Effector CD8-positive, alpha-beta T cell (primary cell): ENCODE results near the gene RETREG3.
A peak's percentile ranks its signal among the peaks of the same experiment; 100 is the strongest.
"Not testable (repeated sequence)": the region's sequence is repeated elsewhere in the genome, so short reads cannot be mapped to it uniquely, and the experiment has no call there.

Source experiments
- DNase-seq: peaks from one replicate; lab custom pipeline; 2025; lab: John Stamatoyannopoulos, UW

The RETREG3 gene

DNA sequence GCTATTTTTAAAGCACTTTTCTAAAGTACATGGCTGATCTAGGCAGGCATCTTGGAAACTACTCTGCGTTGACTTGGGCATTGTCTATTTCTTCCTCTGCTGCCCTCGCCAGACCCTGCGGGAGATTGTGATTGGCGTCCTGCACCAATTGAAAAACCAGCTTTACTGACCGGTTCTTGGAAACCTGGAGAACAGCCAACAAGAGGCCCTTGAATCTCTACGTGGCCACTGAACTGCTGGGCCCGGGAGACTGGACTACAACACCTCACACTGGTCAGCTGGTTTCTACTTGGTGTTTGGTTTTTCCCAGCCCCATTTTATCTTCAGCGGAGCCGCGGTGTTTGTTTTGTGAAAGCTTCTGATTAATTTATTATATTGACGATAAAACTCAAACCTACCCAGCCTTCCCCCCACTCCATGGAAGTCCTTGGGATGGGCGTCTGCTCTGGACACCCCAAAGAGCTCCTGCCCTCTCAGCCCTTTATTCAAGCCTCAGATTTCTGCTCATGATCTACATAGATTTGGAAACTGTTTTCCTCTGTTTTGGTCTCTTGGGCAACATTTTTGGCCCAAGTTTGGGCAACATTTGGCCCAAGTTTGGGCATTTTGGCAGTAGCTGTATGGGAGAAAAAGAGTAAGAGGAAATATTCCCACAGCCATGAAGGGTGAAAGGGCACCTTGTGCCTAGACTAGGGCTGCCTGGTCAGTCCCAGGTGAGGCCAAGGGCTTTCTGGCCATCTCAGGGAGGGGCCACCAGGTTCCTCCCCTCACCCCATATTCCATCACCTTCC, 37.5 kb downstream of the RETREG3 start:
- DNase-seq: no peak

DNA sequence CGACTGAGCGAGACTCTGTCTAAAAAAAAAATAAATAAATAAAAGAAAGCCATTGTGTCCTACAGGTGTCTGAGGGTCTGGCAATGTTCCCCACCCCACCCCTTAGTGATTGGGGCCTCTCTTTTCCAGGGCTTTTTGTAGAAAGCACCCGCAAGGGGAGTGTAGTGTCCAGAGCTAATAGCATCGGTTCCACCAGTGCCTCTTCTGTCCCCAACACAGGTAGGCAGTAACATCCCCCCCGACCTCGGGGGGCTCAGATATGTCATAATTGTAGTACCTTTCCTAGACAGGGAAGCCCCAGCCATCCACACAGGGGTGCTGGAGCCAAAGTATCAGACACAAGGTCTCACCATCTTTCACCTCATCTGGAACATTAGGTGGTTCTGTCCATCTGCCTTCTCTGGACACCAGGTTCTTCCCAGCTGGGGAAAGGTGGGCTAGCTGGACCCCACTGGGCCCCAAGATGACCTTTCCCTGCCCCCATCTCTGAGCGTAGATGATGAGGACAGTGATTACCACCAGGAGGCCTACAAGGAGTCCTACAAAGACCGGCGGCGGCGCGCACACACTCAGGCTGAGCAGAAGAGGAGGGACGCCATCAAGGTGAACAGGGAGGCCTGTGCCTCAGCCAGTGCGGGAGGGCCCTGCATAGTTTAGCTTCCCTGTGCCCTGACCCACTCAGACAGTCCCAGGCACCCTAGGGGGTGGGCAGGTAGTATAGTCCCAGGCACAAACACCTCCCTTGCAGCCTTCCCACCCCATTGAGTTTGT, 40.6 kb downstream of the RETREG3 start:
- no peak for DNase-seq

DNA sequence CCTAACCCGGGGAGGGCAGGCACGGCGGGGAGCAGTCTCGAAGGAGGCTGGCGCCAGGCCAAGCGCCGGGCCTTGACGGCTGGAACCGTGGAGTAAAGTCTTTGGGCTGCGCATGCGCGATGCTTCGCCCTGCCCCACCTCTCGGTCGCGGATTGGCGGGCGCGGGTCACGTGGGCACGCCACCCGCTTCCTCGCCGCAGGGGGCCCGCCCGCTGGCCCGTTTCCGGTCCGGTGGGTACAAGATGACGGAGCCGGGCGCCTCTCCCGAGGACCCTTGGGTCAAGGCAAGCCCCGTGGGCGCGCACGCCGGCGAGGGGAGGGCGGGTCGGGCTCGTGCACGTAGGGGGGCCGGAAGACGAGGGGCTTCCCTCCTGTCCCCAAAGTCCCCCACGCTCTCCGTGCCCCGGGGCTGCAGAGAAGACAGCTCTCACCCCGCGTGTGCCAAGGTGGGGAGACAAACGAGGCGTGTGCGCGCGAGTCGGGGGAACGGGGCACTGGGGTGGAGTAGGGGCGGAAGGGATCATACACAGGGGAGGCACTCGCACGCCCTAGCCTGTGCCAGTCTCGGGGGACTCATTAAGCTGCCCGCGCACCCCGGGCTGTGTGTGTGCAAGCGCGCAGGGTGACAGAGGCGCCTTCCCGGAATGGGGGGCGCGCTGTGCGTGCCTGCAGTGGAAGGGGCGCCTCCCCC, 42.1 kb downstream of the RETREG3 start, which contains the start of gene MLX:
TSS of gene MLX (plus strand) at position 218 of the 691 bp plus-strand sequence. CDS start at position 243, 25 bp downstream.
- peak; percentile 92 for DNase-seq

DNA sequence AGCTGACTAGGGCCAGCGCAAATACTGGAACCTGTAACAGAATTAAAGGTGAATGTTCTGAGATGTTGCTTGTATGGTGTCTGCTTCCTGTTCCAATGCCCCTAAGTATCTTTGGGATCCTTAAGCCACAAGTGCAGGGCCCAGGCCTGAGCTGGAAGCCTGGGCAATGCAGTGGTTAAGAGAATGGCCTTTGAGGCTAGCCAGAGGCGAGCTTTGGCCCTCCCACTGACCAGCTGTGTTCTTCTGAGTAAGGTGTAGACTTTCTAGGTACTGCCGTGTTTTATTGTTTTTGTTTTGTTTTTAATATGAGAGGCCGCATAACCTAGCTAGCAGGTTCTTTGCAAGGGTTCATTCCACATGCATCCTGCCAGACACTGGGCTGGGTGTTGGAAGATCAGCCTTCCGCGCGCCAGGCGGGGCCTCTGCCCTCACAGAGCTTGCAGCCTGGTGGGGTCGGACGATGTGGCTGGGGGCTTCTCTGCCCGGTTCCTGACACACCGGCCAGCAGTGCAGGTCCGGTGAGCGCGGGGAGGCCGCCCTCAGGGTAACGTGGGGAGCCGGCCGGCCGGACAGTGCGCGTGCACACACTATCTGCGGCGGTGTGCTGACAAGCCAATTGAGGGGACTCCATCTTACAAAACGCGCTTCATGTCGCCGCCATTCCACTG, 42.8 kb downstream of the RETREG3 start:
- DNase-seq: no peak

DNA sequence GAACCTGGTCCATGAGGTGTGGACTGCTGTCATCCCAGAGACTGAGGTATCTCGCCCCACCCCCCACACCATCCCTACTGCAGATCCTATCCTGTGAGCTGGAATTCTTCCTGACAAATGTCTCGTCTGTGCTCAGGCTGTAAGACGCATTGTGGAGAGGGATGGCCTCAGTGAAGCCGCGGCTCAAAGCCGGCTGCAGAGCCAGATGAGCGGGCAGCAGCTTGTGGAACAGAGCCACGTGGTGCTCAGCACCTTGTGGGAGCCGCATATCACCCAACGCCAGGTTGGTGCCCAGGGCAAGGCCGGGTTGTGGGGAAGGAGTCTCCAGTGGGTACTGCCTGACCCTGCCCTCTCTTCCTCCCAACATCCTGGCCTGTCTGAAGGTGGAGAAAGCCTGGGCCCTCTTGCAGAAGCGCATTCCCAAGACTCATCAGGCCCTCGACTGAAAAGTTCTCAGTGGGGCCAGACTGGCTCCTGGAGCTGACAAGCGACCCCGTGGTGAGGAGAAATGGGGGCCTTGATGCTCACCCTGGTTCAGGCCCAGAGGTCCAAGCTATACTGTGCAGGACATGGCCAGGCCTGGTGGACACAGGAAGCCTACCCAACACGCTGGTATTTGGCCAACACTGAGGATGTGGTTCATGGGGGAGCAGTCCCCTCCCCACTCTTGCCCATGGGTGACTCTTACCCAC, 43.5 kb downstream of the RETREG3 start:
- no peak for DNase-seq

DNA sequence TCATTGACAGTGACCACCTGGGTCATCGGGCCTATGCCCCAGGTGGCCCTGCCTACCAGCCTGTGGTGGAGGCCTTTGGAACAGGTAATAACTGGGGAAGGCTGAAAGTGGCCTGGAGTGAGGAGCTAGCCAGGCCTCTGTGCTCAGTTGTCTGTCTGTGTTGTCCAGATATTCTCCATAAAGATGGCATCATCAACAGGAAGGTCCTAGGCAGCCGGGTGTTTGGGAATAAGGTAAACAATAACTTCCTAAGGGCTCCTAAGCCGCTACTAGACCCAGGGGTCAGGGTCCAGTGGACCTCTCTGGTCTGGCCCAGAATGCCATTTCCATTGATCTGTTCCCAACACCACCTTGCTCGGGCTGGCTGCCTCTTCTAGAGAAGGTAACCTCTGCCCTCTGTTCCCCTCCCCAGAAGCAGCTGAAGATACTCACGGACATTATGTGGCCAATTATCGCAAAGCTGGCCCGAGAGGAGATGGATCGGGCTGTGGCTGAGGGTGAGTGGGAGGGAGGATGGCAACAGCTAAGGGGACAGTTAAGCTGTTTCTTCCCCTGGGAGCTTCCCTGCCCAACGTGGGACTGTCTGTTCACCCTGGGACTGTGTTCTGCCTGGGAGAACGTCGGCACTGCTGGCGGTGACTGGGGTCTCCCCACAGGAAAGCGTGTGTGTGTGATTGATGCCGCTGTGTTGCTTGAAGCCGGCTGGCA, 44.2 kb downstream of the RETREG3 start:
- DNase-seq: no peak

DNA sequence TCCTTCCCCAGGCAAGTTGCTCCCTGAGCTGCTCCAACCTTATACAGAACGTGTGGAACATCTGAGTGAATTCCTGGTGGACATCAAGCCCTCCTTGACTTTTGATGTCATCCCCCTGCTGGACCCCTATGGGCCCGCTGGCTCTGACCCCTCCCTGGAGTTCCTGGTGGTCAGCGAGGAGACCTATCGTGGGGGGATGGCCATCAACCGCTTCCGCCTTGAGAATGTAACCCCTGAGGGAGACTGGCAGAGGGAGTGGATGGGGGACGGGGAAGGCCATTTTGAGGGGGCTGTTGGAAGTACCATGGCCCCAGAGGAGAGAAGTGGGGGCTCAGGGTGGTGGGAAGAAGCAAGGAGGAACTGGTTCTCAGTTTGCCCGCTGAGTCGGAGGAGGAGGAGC, 45.2 kb downstream of the RETREG3 start:
- no peak for DNase-seq

DNA sequence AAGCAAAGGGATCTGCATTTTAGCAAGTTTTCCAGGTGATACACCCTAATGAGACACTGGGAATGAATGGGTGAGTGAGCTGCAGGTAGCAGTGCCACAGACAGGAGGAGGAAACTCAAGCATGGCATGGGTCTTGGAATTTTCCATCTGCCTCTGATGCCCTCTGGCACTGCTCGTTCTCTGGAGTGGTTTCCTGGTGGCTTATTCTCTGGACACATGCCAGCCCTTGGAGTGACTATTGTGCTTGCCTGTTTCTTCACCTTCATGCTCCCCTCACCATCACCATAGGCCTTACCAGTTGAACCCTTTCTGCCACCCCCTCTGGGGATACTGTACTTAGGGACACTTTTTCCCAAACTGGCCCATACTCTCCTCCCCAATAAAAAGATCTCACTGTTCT, 45.6 kb downstream of the RETREG3 start:
- no peak for DNase-seq

DNA sequence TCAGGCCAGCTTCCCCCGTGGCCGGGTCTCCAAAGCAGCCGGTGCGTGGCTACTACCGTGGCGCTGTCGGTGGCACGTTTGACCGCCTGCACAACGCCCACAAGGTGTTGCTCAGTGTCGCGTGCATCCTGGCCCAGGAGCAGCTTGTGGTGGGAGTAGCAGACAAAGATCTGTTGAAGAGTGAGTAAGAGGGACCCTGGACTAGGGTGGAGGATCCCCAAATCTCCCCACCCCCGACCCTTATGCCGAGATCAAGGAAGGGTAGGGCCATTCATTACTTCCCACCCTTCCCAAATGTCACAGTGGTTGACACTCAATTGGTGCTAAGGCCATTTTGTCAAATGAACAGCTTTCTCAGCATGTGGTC, 46.0 kb downstream of the RETREG3 start:
- DNase-seq: no peak

DNA sequence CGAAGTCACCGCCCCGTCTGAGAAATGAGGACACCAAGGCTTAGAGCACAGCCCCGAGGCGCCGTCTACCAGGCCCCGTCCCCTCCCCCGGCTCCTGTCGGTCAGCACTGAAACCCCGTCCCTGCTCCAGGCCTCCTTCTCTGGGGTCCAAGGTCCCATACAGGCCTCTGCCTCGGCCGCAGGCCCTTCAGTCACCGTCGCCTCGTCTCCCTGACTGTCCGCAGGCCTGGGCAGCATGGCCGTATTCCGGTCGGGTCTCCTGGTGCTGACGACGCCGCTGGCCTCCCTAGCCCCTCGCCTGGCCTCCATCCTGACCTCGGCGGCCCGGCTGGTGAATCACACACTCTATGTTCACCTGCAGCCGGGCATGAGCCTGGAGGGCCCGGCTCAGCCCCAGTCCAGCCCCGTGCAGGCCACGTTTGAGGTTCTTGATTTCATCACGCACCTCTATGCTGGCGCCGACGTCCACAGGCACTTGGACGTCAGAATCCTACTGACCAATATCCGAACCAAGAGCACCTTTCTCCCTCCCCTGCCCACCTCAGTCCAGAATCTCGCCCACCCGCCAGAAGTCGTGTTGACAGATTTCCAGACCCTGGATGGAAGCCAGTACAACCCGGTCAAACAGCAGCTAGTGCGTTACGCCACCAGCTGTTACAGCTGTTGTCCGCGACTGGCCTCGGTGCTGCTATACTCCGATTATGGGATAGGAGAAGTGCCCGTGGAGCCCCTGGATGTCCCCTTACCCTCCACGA, 46.6 kb downstream of the RETREG3 start:
- DNase-seq: no peak

DNA sequence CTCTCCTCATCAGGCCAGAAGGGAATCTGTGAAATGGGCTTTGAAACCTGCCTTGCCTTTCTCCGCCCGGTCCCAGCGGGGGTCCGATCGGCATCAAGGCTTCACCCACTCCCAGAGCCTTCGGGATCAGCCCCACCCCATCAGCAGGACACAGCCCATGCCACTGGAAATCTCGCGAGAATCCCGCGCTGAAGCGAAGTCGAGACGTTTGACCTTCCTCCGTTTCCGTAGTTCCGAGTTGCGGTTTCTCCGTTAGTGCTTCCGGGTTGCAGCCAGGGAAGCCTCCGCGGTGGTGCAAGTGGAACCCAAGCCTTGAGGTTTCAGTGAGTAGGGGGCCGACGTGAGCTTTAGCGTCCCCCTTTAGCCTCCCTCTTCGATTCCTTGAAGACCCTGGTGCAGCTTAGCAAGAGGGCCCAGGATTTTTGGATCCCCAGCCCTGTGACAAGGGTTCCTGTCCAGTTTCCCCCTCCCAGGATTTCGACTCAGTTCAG, 47.2 kb downstream of the RETREG3 start, which contains the start of gene COASY:
TSS of gene COASY (plus strand) at position 252 of the 491 bp plus-strand sequence. CDS start 475 bp downstream, outside the sequence.
- peak; percentile 82 for DNase-seq

DNA sequence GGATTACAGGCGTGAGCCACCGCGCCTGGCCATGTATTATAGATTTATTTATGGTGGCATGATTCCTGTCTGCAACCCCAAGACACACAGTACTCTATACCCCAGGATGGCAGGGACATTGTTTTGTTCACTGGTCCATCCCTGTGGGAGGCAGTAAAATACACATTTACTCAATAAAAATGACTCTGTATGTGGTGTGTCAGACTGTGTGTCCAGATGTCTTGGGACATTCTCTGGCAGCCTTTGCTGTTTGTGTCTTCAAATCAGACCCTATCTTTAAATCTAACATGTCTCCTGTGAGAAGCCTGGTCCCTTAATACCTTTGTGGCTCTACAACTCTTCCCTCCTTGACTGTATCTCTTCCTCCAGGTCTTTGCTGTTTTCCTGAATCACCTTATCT, 48.9 kb downstream of the RETREG3 start:
- no peak for DNase-seq

DNA sequence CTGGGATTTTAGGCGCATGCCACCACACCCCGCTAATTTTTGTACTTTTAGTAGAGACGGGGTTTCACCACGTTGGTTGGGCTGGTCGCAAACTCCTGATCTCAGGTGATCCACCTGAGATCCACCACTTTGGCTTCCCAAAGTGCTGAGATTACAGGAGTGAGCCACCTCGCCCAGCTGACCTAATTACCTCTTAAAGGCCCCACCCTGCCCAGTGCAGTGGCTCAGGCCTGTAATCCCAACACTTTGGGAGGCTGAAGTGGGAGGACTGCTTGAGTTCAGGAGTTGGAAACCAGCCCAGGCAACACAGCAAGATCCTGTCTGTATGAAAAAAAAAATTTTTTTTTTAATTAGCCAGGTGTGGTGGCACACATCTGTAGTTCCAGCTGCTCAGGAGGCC, 50.1 kb downstream of the RETREG3 start:
- DNase-seq: no peak

DNA sequence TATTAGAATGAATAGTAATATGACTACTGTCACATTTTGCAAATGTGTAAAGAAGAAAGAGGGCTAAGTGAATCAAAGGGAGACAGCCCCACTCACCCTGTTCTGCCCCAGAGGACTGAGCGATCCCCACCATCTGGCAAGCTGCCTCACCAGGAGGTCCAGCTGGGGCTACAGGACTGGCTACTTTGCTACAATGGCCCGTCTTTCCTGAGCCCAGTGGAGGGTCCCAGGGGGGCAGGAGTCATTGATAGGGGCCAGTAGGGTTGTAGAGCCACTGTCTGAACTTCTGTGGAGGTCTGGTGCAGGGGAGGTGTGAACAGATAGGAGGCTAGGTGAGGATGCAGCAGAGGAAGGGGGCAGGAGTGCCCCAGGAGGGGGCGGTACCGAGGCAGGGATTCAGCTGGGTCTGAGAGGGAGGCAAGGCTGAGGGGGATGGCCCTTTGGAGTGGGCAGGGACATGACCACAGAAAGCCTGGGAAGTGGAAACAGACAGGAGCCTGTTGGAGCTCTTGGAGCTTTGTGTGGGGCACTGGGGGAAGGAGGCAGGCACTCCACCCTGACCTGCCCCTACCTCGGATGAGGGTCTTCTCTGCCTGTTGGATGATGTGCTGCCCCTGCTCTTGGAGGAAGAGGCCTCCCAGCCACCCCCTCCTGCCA, 53.1 kb downstream of the RETREG3 start:
- DNase-seq: not testable (repeated sequence)

DNA sequence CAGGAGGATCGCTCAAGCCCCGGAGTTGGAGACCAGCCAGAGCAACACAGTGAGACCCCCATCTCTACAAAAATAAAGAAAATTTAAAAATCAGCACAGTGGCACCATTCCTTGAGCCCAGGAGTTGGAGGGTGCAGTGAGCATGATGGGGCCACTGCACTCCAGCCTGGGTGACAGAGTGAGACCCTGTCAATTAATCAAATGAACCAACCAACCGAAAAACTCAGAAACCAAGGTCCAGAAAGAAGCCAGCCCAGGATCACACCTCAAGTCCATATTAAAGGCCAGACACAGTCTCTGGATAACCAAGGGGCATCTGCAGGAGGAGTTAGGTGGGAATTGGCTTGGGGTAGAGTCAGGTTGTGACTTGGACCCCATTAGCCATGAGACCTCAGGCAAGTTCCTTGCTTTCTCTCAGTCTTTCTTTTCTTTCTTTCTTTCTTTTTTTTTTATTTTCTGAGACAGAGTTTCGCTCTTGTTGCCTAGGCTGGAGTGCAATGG, 54.0 kb downstream of the RETREG3 start:
- DNase-seq: no peak

DNA sequence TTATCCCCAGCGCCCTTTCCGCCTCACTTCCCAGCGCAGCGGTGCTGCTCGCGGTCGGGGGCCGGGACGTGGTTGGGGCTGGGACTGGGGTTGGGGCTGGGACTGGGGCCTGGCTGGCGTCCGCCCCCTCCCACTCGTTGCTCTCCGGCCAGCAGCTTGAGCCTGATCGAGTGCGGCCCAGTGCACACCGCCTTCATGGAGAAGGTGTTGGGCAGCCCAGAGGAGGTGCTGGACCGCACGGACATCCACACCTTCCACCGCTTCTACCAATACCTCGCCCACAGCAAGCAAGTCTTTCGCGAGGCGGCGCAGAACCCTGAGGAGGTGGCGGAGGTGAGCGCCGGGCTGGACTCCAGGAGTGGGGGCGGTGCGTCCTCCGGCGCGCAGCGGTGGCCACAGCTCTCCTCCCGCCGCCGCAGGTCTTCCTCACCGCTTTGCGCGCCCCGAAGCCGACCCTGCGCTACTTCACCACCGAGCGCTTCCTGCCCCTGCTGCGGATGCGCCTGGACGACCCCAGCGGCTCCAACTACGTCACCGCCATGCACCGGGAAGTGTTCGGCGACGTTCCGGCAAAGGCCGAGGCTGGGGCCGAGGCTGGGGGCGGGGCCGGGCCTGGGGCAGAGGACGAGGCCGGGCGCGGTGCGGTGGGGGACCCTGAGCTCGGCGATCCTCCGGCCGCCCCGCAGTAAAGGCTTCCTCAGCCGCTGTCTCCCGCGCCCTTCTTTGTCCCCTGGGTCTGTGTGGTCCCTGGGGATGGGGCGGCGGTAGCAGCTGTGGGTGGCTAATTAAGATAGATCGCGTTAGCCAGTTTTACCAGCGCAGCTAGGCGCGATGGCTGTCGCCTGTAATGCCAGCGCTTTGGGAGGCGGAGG, 54.7 kb downstream of the RETREG3 start:
- peak; percentile 55 for DNase-seq

DNA sequence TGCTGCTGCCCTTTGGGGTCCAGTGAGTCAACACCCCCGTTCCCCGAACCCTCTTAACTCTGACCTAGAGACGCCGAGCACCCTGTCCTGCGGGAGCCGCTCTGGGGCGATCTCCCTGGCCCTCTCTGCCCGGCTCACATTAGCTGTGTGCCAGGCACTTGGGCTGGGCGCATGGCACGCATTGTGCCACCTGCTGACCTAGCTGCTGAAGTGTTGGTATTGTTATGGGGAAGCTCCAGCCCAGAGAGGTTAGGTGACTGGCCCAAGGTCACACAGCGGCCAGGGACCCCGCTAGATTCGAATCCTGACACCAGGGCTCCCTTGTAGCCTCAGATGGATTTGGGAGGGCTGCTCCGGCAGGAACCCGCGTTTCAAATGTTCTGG, 55.3 kb downstream of the RETREG3 start:
- DNase-seq: no peak
